Liver (tissue), 9 donors: ENCODE data around the gene IFIT3. TPM values are rescaled to one million over a fixed set of nuclear protein-coding genes. Genes with fewer than 3 reads are reported as not detected.
"Not testable (repeated sequence)": the region's sequence is repeated elsewhere in the genome, so short reads cannot be mapped to it uniquely, and the experiment has no call there.

Source experiments
- DNase-seq: peaks from one replicate; pipeline ENCODE4 v3.0.0-alpha.2; 2017; ENCODE audit warnings: low spot score
- H3K27ac ChIP-seq, 2 donors: one replicate each; pipeline ENCODE4 v1.7.0; 2013; ENCODE audit warnings: inconsistent platforms in 2 of 2, low read length in 2 of 2, control low read depth in 1 of 2, low read depth in 1 of 2, mild to moderate bottlenecking in 1 of 2
- H3K27me3 ChIP-seq, 4 donors: one replicate each; pipeline versions ENCODE4 v1.6.1 to v1.7.0; 2013; ENCODE audit warnings: low read length in 3 of 4, inconsistent platforms in 1 of 4, mild to moderate bottlenecking in 1 of 4, moderate library complexity in 1 of 4; ENCODE audit not compliant: control insufficient read depth in 4 of 4, insufficient read depth in 4 of 4
- H3K36me3 ChIP-seq, 4 donors: one replicate each; pipeline versions ENCODE4 v1.6.1 to v1.7.0; 2013; ENCODE audit warnings: low read length in 3 of 4, mild to moderate bottlenecking in 3 of 4, low read depth in 1 of 4, moderate library complexity in 1 of 4; ENCODE audit not compliant: control insufficient read depth in 4 of 4, insufficient read depth in 3 of 4
- H3K4me1 ChIP-seq, 4 donors: one replicate each; pipeline versions ENCODE4 v1.6.1 to v1.7.0; 2013; ENCODE audit warnings: low read length in 3 of 4, mild to moderate bottlenecking in 3 of 4, moderate library complexity in 1 of 4; ENCODE audit not compliant: control insufficient read depth in 4 of 4, insufficient read depth in 4 of 4
- H3K4me3 ChIP-seq, 3 donors: one replicate each; pipeline versions ENCODE4 v1.6.1 to v1.7.0; 2013; ENCODE audit warnings: low read length in 3 of 3, control low read depth in 1 of 3, low read depth in 1 of 3, mild to moderate bottlenecking in 1 of 3
- H3K9ac ChIP-seq, 2 donors: one replicate each; pipeline ENCODE4 v1.7.0; 2013; ENCODE audit warnings: low read length in 2 of 2, mild to moderate bottlenecking in 2 of 2, moderate library complexity in 2 of 2, control low read depth in 1 of 2, low read depth in 1 of 2
- H3K9me3 ChIP-seq, 4 donors: one replicate each; pipeline versions ENCODE4 v1.6.1 to v1.7.0; 2013; ENCODE audit warnings: low read length in 3 of 4; ENCODE audit not compliant: control insufficient read depth in 4 of 4
- CTCF ChIP-seq: fragments of 150-350 bp; IDR thresholded peaks from 2 replicates; pipeline ENCODE4 v1.5.1; 2017; ENCODE audit warnings: improper control_type of control experiment, low read depth, low read length; ENCODE audit not compliant: missing input control
- EGR1 ChIP-seq, 2 donors: IDR thresholded peaks; 2 replicates each; pipeline ENCODE4 v1.6.1; 2016 to 2018; ENCODE audit warnings: antibody characterized with exemption in 2 of 2, low read depth in 2 of 2
- FOXA1 ChIP-seq: IDR thresholded peaks from 2 replicates; pipeline ENCODE4 v1.6.1; 2016; ENCODE audit warnings: antibody characterized with exemption
- FOXA2 ChIP-seq: IDR thresholded peaks from 2 replicates; pipeline ENCODE4 v1.6.1; 2016; ENCODE audit warnings: antibody characterized with exemption
- GABPA ChIP-seq, 2 donors: IDR thresholded peaks in 1 of 2; conservative IDR thresholded peaks in 1 of 2; 2 replicates each; pipeline ENCODE4 v1.6.1; 2016; ENCODE audit warnings: antibody characterized with exemption in 2 of 2, mild to moderate bottlenecking in 1 of 2, moderate library complexity in 1 of 2
- HNF4A ChIP-seq, 2 donors: conservative IDR thresholded peaks; 2 replicates each; pipeline ENCODE4 v1.6.1; 2016; ENCODE audit warnings: antibody characterized with exemption in 2 of 2, mild to moderate bottlenecking in 2 of 2
- HNF4G ChIP-seq: IDR thresholded peaks from 2 replicates; pipeline ENCODE4 v1.6.1; 2016; ENCODE audit warnings: antibody characterized with exemption
- JUND ChIP-seq, 2 donors: IDR thresholded peaks; 2 replicates each; pipeline ENCODE4 v1.6.1; 2016; ENCODE audit warnings: antibody characterized with exemption in 2 of 2
- MAX ChIP-seq: IDR thresholded peaks from 2 replicates; pipeline ENCODE4 v1.6.1; 2016; ENCODE audit warnings: antibody characterized with exemption
- NR2F2 ChIP-seq: IDR thresholded peaks from 2 replicates; pipeline ENCODE4 v1.6.1; 2016; ENCODE audit warnings: antibody characterized with exemption
- RAD21 ChIP-seq, 2 donors: IDR thresholded peaks; 2 replicates each; pipeline ENCODE4 v1.6.1; 2016; ENCODE audit warnings: antibody characterized with exemption in 2 of 2, mild to moderate bottlenecking in 2 of 2
- RXRA ChIP-seq, 2 donors: IDR thresholded peaks; 2 replicates each; pipeline ENCODE4 v1.6.1; 2017 to 2018; ENCODE audit warnings: antibody characterized with exemption in 2 of 2, mild to moderate bottlenecking in 1 of 2
- SP1 ChIP-seq: IDR thresholded peaks from 2 replicates; pipeline ENCODE4 v1.6.1; 2018; ENCODE audit warnings: antibody characterized with exemption, mild to moderate bottlenecking
- TAF1 ChIP-seq: conservative IDR thresholded peaks from 2 replicates; pipeline ENCODE4 v1.6.1; 2016; ENCODE audit warnings: antibody characterized with exemption, mild to moderate bottlenecking
- YY1 ChIP-seq: IDR thresholded peaks from 2 replicates; pipeline ENCODE4 v1.6.1; 2016; ENCODE audit warnings: antibody characterized with exemption, mild to moderate bottlenecking
- ZBTB33 ChIP-seq: IDR thresholded peaks from 2 replicates; pipeline ENCODE4 v1.6.1; 2016; ENCODE audit warnings: antibody characterized with exemption
- WGBS: extraction: QIAGEN DNeasy Blood & Tissue Kit; methylation state at CpG from one replicate; pipeline ENCODE4 v1.1.7; 2013; 5-methylcytosine and 5-hydroxymethylcytosine counted together
- polyA plus RNA-seq, 2 donors: library from polyadenylated mRNA; stranded (reverse) in 1 of 2; unstranded in 1 of 2; fragments of 200-250 nt in 1 of 2; fragments of >200 nt in 1 of 2; fragmentation: Nextera tagmentation in 1 of 2; extraction: Ambion mirVana in 1 of 2; gene quantifications; one replicate each; pipeline versions ENCODE4 v1.2.1 to v1.2.3, GENCODE V29; 2013 to 2015
- total RNA-seq, 2 donors: library from RNA; depleted of rRNA; stranded (reverse); fragments of >200 nt; gene quantifications; one replicate each; pipeline ENCODE4 v1.2.3, GENCODE V29; 2014
- TF ChIP-seq, protein P1 (sequence below): IDR thresholded peaks from 2 replicates; pipeline ENCODE4 v1.6.1; 2016; ENCODE audit warnings: antibody characterized with exemption, mild to moderate bottlenecking
- TF ChIP-seq, protein P2 (sequence below): IDR thresholded peaks from 2 replicates; pipeline ENCODE4 v1.6.1; 2016; ENCODE audit warnings: antibody characterized with exemption
- donor health status: healthy.
- donor health status: healthy.
- donor health status: healthy.
- donor health status: healthy.
- donor health status: healthy.

IFIT3 gene
- total and polyA plus RNA-seq, 4 donors = 9.2 to 11.2 (median 10.4) TPM

DNA sequence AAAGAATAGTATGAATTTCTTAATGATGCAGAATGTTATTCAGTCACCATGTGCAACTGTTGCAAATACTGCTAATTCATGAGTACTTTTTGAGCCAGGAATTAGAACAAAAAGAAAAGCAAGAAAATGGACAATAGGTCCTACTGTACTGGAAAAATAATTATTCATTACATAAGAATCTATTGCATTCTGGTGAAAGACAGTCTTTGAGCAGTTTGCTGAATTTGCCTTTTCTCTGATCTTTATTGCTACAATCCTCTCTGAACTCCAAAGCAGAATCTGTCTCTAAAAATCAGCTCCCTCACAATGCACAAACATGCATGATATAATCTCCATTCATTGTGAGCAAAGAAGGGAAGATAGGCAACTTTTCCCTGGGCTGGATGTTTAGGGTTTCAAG is 13.1 kb upstream of the IFIT3 start:
- no peaks in the 10 kb centered on the region for H3K36me3 ChIP-seq
- H3K27me3 ChIP-seq = no peaks in the 10 kb centered on the region
- H3K4me3 ChIP-seq = no peak overlapping the region
- H3K27ac ChIP-seq = no peak overlapping the region
- no peaks in the 10 kb centered on the region for H3K4me1 ChIP-seq
- no peaks in the 10 kb centered on the region for H3K9me3 ChIP-seq
- TF ChIP-seq FOXA2 (no peak), ZBTB33 (no peak), YY1 (no peak), JUND (IDR thresholded peaks at IDR 0.05) (no peak), NR2F2 (no peak), FOXA1 (no peak), EGR1 (IDR thresholded peaks at IDR 0.05; ENCODE audit: low read depth in 2 of 2) (no peak), SP1 (no peak), HNF4A (conservative IDR thresholded peaks at IDR 0.05) (no peak), TAF1 (no peak), MAX (no peak), HNF4G (no peak), GABPA (IDR thresholded peaks at IDR 0.05 in 1 of 2, conservative IDR thresholded peaks at IDR 0.05 in 1 of 2) (no peak), RXRA (IDR thresholded peaks at IDR 0.05) (no peak), RAD21 (IDR thresholded peaks at IDR 0.05) (no peak), CTCF (no peak)
- TF ChIP-seq, protein P1, sequence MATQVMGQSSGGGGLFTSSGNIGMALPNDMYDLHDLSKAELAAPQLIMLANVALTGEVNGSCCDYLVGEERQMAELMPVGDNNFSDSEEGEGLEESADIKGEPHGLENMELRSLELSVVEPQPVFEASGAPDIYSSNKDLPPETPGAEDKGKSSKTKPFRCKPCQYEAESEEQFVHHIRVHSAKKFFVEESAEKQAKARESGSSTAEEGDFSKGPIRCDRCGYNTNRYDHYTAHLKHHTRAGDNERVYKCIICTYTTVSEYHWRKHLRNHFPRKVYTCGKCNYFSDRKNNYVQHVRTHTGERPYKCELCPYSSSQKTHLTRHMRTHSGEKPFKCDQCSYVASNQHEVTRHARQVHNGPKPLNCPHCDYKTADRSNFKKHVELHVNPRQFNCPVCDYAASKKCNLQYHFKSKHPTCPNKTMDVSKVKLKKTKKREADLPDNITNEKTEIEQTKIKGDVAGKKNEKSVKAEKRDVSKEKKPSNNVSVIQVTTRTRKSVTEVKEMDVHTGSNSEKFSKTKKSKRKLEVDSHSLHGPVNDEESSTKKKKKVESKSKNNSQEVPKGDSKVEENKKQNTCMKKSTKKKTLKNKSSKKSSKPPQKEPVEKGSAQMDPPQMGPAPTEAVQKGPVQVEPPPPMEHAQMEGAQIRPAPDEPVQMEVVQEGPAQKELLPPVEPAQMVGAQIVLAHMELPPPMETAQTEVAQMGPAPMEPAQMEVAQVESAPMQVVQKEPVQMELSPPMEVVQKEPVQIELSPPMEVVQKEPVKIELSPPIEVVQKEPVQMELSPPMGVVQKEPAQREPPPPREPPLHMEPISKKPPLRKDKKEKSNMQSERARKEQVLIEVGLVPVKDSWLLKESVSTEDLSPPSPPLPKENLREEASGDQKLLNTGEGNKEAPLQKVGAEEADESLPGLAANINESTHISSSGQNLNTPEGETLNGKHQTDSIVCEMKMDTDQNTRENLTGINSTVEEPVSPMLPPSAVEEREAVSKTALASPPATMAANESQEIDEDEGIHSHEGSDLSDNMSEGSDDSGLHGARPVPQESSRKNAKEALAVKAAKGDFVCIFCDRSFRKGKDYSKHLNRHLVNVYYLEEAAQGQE = no peak
- TF ChIP-seq, protein P2, sequence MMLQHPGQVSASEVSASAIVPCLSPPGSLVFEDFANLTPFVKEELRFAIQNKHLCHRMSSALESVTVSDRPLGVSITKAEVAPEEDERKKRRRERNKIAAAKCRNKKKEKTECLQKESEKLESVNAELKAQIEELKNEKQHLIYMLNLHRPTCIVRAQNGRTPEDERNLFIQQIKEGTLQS = no peak
- H3K9ac ChIP-seq = no peak overlapping the region
- no peak for DNase-seq

DNA sequence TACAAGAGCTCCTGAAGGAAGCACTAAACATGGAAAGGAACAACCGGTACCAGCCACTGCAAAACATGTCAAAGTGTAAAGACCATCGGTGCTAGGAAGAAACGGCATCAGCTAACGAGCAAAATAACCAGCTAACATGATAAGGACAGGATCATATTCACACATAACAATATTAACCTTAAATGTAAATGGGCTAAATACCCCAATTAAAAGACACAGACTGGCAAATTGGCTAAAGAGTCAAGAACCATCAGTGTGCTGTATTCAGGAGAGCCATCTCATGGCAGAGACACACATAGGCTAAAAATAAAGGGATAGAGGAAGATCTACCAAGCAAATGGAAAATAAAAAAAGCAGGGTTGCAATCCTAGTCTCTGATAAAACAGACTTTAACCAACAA is 9.8 kb upstream of the IFIT3 start:
- WGBS = 98% methylated on average over 4 of the region's 4 CpGs
- H3K27ac ChIP-seq = not testable (repeated sequence)

DNA sequence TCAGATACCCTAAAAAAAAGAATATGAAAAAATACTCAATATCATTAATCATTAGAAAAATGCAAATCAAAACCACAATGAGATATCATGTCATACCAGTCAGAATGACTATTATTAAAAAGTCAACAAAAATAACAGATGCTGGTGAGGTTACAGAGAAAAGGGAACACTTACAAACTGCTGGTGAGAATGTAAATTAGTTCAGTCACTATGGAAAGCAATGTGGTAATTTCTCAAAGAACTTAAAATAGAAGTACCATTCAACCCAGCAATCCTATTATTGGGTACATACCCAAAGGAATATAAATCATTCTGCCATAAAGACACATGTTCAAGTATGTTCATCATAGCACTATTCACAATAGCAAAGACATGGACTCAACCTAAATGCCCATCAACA is 2.7 kb upstream of the IFIT3 start:
- H3K9ac ChIP-seq, H3K4me3 ChIP-seq, H3K9me3 ChIP-seq, H3K36me3 ChIP-seq, H3K27ac ChIP-seq, DNase-seq, H3K27me3 ChIP-seq: not testable (repeated sequence)
- H3K4me1 ChIP-seq = peaks cover 0 to 28% (median 12%) of the 10 kb centered on the region in 4 donors

More for the DNA sequence above, 9.8 kb upstream of the IFIT3 start:
- DNase-seq, H3K9me3 ChIP-seq, H3K4me1 ChIP-seq, H3K36me3 ChIP-seq, H3K27me3 ChIP-seq, H3K4me3 ChIP-seq, H3K9ac ChIP-seq: not testable (repeated sequence)

GRCh38 chr10:89325856-89326255 is 1.9 kb upstream of the IFIT3 start:
- not testable (repeated sequence) for H3K9ac ChIP-seq, DNase-seq, H3K27me3 ChIP-seq, H3K36me3 ChIP-seq, H3K27ac ChIP-seq, H3K9me3 ChIP-seq, H3K4me3 ChIP-seq
- WGBS = 81% methylated on average over 2 of the region's 2 CpGs
- H3K4me1 ChIP-seq = peaks cover 0 to 34% (median 14%) of the 10 kb centered on the region in 4 donors
